K562 (cell line): Measurements from ENCODE around the gene POLR3A. TPM values are rescaled to one million over a fixed set of nuclear protein-coding genes. Genes with fewer than 3 reads are reported as not detected.

ENCODE experiments used
- ATAC-seq: fragments of 200-7000 bp; cut with Tn5 transposase; 3 replicates; pipeline ENCODE4 v1.9.1; 2020; ENCODE audit warnings: moderate library complexity
- BruUV-seq: library from RNA; stranded (reverse); fragments of 400-500 nt; replicated peaks from 2 replicates; lab custom pipeline; 2021; lab: Mats Ljungman, UMichigan
- CTCF ChIA-PET: fragments of 300-600 bp; formaldehyde crosslinking; extraction: SDS; loops from one replicate; lab custom pipeline; 2021; ENCODE audit warnings: low intra/inter-chr PET ratio; lab: Yijun Ruan, JAX
- POLR2A ChIA-PET: fragments of 300-600, 350-650 bp; sonication (Branson Sonifier 250); formaldehyde crosslinking; extraction: SDS; loops from one replicate; lab custom pipeline; 2021; ENCODE audit warnings: antibody characterized with exemption, inconsistent platforms; lab: Yijun Ruan, JAX
- DNase-seq, 4 experiments: peaks; one replicate each; pipeline versions ENCODE4 v3.0.0 to v3.0.0-alpha.2; 2011 to 2018; ENCODE audit warnings: low spot score in 3 of 4, mixed read lengths in 3 of 4; ENCODE audit errors: extremely low read depth in 1 of 4
- FAIRE-seq: peaks from 2 replicates; lab custom pipeline; 2011; peaks lifted over from hg19 to GRCh38; lab: Jason Lieb, UNC
- H2AFZ ChIP-seq: 2 replicates; pipeline ENCODE4 v1.6.0; 2011; ENCODE audit warnings: low read depth, low read length, control low read depth, inconsistent platforms
- H3K27ac ChIP-seq: fragments of 200-600 bp; 3 replicates; pipeline ENCODE4 v1.8.0; 2011; ENCODE audit warnings: low read depth, mild to moderate bottlenecking, control low read depth, inconsistent platforms, low read length, moderate library complexity, mixed read lengths; ENCODE audit errors: extremely low read depth
- H3K27me3 ChIP-seq, 2 experiments: fragments of 300-600 bp in 1 of 2; 2 replicates in 1 of 2; 3 replicates in 1 of 2; pipeline versions ENCODE4 v1.6.0 to v1.8.0; 2011; ENCODE audit warnings: inconsistent platforms in 2 of 2, low read length in 2 of 2, mild to moderate bottlenecking in 1 of 2, mixed read lengths in 1 of 2, moderate library complexity in 1 of 2; ENCODE audit not compliant: control insufficient read depth in 2 of 2, insufficient read depth in 2 of 2
- H3K36me3 ChIP-seq: fragments of 300-600 bp; 3 replicates; pipeline ENCODE4 v1.8.0; 2011; ENCODE audit warnings: mild to moderate bottlenecking, low read length, inconsistent platforms; ENCODE audit not compliant: control insufficient read depth, insufficient read depth
- H3K4me1 ChIP-seq, 2 experiments: fragments of 200-600 bp in 1 of 2; replicated peaks in 1 of 2; 2 replicates in 1 of 2; 3 replicates in 1 of 2; pipeline versions ENCODE4 v1.5.1 to v1.8.0; 2011; ENCODE audit warnings: inconsistent platforms in 2 of 2, low read length in 2 of 2, mild to moderate bottlenecking in 1 of 2, mixed read lengths in 1 of 2, moderate library complexity in 1 of 2; ENCODE audit not compliant: control insufficient read depth in 2 of 2, insufficient read depth in 2 of 2
- H3K4me2 ChIP-seq: 2 replicates; pipeline ENCODE4 v1.6.1; 2011; ENCODE audit warnings: low read length, control low read depth, inconsistent platforms, mixed read lengths; ENCODE audit not compliant: insufficient read depth
- H3K4me3 ChIP-seq: fragments of 200-600 bp; sonication (generic), shearing (Covaris generic); 2 replicates; pipeline ENCODE4 v1.5.1; 2016; ENCODE audit warnings: control low read depth, inconsistent platforms
- H3K79me2 ChIP-seq: fragments of 200-600 bp; 3 replicates; pipeline ENCODE4 v1.8.0; 2011; ENCODE audit warnings: low read length, inconsistent platforms; ENCODE audit not compliant: control insufficient read depth, insufficient read depth
- H3K9ac ChIP-seq, 2 experiments: 2 replicates each; pipeline versions ENCODE4 v1.6.0 to v1.6.1; 2011; ENCODE audit warnings: low read depth in 2 of 2, low read length in 2 of 2, control low read depth in 1 of 2, inconsistent platforms in 1 of 2, mild to moderate bottlenecking in 1 of 2, mixed read lengths in 1 of 2; ENCODE audit not compliant: insufficient read depth in 1 of 2
- H3K9me1 ChIP-seq: one replicate; pipeline ENCODE4 v1.6.0; 2011; ENCODE audit warnings: inconsistent platforms, mild to moderate bottlenecking, low read length, moderate library complexity; ENCODE audit not compliant: control insufficient read depth, insufficient read depth
- H3K9me3 ChIP-seq: replicated peaks from 2 replicates; pipeline ENCODE4 v1.5.1; 2011; ENCODE audit warnings: low read depth, low read length, inconsistent platforms; ENCODE audit not compliant: control insufficient read depth, insufficient read depth
- H4K20me1 ChIP-seq: replicated peaks from 2 replicates; pipeline ENCODE4 v1.6.1; 2011; ENCODE audit warnings: low read length, inconsistent platforms, mixed read lengths; ENCODE audit not compliant: control insufficient read depth, insufficient read depth
- ARNT ChIP-seq, 2 experiments: fragments of 450-650 bp; IDR thresholded peaks; 2 replicates each; pipeline ENCODE4 v1.6.1; 2016; ENCODE audit warnings: mild to moderate bottlenecking in 1 of 2
- ASH1L ChIP-seq: fragments of 450-650 bp; IDR thresholded peaks from 2 replicates; pipeline ENCODE4 v1.6.1; 2018; ENCODE audit warnings: borderline replicate concordance, mild to moderate bottlenecking, low read depth; ENCODE audit not compliant: partially characterized antibody
- CEBPB ChIP-seq: fragments of 450-650 bp; IDR thresholded peaks from 2 replicates; pipeline ENCODE4 v1.6.1; 2016; ENCODE audit warnings: missing genetic modification characterization, missing compliant biosample characterization
- CEBPG ChIP-seq, 3 experiments: fragments of 200-800 bp in 1 of 3; sonication (Bioruptor generic) in 1 of 3; sonication (generic) in 1 of 3; formaldehyde crosslinking in 1 of 3; IDR thresholded peaks in 2 of 3; conservative IDR thresholded peaks in 1 of 3; 2 replicates each; pipeline versions ENCODE4 v1.6.1 to v1.8.0; 2016 to 2022; ENCODE audit warnings: missing compliant biosample characterization in 2 of 3, missing genetic modification characterization in 2 of 3, mild to moderate bottlenecking in 1 of 3, missing genetic modification reagents in 1 of 3
- CHD1 ChIP-seq: fragments of 200-600 bp; sonication (generic); IDR thresholded peaks from one replicate; pipeline ENCODE4 v1.6.1; 2012; ENCODE audit warnings: mild to moderate bottlenecking, moderate library complexity, low read length, inconsistent platforms
- IRF9 ChIP-seq: fragments of 450-650 bp; IDR thresholded peaks from 2 replicates; pipeline ENCODE4 v1.6.1; 2016; ENCODE audit warnings: missing biosample characterization, missing genetic modification characterization
- MBD2 ChIP-seq: sonication (generic); IDR thresholded peaks from 2 replicates; pipeline ENCODE4 v1.6.1; 2016; ENCODE audit warnings: low read depth, borderline replicate concordance
- RAD51 ChIP-seq: fragments of 450-650 bp; IDR thresholded peaks from 2 replicates; pipeline ENCODE4 v1.7.1; 2016; ENCODE audit warnings: low read depth, mild to moderate bottlenecking, borderline replicate concordance
- SMAD2 ChIP-seq: fragments of 150-350 bp; IDR thresholded peaks from 2 replicates; pipeline ENCODE4 v1.6.1; 2014; ENCODE audit warnings: low read depth, mild to moderate bottlenecking, low read length
- SRF ChIP-seq, 2 experiments: fragments of 250-450, 450-650 bp in 1 of 2; sonication (Bioruptor Pico) in 1 of 2; sonication (generic) in 1 of 2; formaldehyde crosslinking; IDR thresholded peaks; 2 replicates each; pipeline versions ENCODE4 v1.5.0 to v1.5.1; 2020 to 2022; ENCODE audit warnings: mild to moderate bottlenecking in 1 of 2, missing genetic modification reagents in 1 of 2
- TAF1 ChIP-seq: IDR thresholded peaks from 2 replicates; pipeline ENCODE4 v1.6.1; 2011; ENCODE audit warnings: mild to moderate bottlenecking, low read length, moderate library complexity; ENCODE audit not compliant: insufficient read depth, control insufficient read depth, severe bottlenecking; ENCODE audit errors: extremely low read depth
- TCF3 ChIP-seq: sonication (generic); formaldehyde crosslinking; IDR thresholded peaks from 2 replicates; pipeline ENCODE4 v1.4.0; 2020; ENCODE audit warnings: mild to moderate bottlenecking, missing genetic modification reagents
- TFE3 ChIP-seq: fragments of 450-650 bp; formaldehyde crosslinking; IDR thresholded peaks from 2 replicates; pipeline ENCODE4 v1.4.0; 2020; ENCODE audit warnings: mild to moderate bottlenecking, mixed read lengths
- ZC3H8 ChIP-seq: fragments of 450-650 bp; IDR thresholded peaks from 2 replicates; pipeline ENCODE4 v1.6.1; 2017
- ZNF133 ChIP-seq: fragments of 250-450 bp; sonication (Bioruptor Pico); IDR thresholded peaks from 2 replicates; pipeline ENCODE4 v1.4.0; 2020; ENCODE audit warnings: mild to moderate bottlenecking
- WGBS: fragments of 100-300 bp; shearing (Covaris generic); methylation state at CpG from one replicate; pipeline ENCODE4 v1.1.6; 2016; ENCODE audit warnings: low coverage, mixed read lengths; ENCODE audit not compliant: insufficient coverage; ENCODE audit errors: missing lambda C conversion rate; 5-methylcytosine and 5-hydroxymethylcytosine counted together
- in situ Hi-C: fragments of 300-500 bp; cut with MboI; formaldehyde crosslinking; loops from 4 replicates; pipeline ENCODE4 v1.15.0; 2018; ENCODE audit warnings: inconsistent platforms, mixed read lengths
- intact Hi-C: fragments of 100-400 bp; cut with micrococcal nuclease; formaldehyde crosslinking; loops from 2 replicates; pipeline ENCODE4 v1.14.2; 2022
- polyA plus RNA-seq, 8 experiments: library from polyadenylated mRNA; depleted of rRNA in 4 of 8; stranded (reverse) in 5 of 8; unstranded in 3 of 8; fragments of >200 nt; fragmentation: Nextera tagmentation in 2 of 8; fragmentation: Illumina TruSeq in 1 of 8; extraction: Ambion mirVana in 2 of 8; extraction: Trizol in 1 of 8; gene quantifications; 2 replicates each; pipeline versions ENCODE4 v1.2.1 to v1.2.3, GENCODE V29; 2011 to 2014; ENCODE audit warnings: inconsistent platforms in 1 of 8, missing spikeins in 1 of 8
- total RNA-seq, 7 experiments: library from RNA; depleted of rRNA in 6 of 7; stranded (reverse); fragments of >200 nt in 6 of 7; fragmentation: Illumina TruSeq in 2 of 7; extraction: Trizol in 2 of 7; gene quantifications; 2 replicates each; pipeline versions ENCODE4 v1.2.1 to v1.2.3, GENCODE V29; 2011 to 2021; ENCODE audit warnings: low replicate concordance in 1 of 7
- TF ChIP-seq, protein P1 (sequence below): IDR thresholded peaks from 2 replicates; pipeline ENCODE4 v1.6.1; 2016; ENCODE audit warnings: missing genetic modification characterization, missing compliant biosample characterization

The POLR3A gene
- total and polyA plus RNA-seq, 9 of the 15 experiments (the other 6 are each of a cell fraction or from before 2014, with no cell fraction given): 14.9 to 37.0 (median 26.7) TPM

DNA sequence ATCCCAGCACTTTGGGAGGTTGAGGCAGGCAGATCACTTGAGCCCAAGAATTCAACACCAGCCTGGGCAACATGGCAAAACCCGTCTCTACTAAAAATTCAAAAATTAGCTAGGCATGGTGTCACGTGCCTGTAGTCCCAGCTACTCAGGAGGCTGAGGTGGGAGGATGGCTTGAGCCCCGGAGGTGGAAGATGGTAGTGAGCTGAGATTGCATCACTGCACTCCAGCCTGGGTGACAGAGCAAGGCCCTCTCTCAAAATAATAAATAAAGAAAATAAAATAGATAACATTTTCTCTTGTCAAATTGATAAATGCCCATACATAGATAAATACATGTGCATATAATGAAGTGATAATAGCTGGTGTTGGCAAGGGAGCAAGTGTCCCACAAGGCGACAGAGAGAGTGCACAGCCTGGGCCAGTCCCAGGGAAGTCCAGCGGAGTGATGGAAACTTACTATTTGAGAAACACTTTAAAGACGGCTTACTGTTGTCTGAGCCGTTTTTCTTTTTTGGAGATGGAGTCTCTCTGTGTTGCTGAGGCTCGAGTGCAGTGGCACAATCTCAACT is 69.3 kb downstream of the POLR3A start:
- in situ Hi-C loops: no loop called here
- 0 out of 2 replicates have a peak overlapping the region, but pooled peaks have one; percentile 19 for H2AFZ ChIP-seq
- 42% methylated on average over 8 of the region's 8 CpGs for WGBS
- H3K9me1 ChIP-seq: no peaks in the 10 kb centered on the region
- ChIA-PET CTCF (no interaction called here), POLR2A (interaction anchor here (1.0 to 1.2 kb wide), 2 partner anchors 9 to 15 kb away, joined by 5 to 6 read pairs; no protein-coding TSS in a partner anchor)
- no peak for FAIRE-seq
- no peaks in the 10 kb centered on the region for H3K4me1 ChIP-seq
- no peak for DNase-seq
- H3K4me3 ChIP-seq: no peak overlapping the region
- H3K27ac ChIP-seq: no peak overlapping the region
- H3K9ac ChIP-seq: no peak overlapping the region
- peak; percentile 65 for ATAC-seq
- H3K9me3 ChIP-seq: peaks cover 6% of the 10 kb centered on the region
- BruUV-seq: no TSS peak
- H3K36me3 ChIP-seq: no peaks in the 10 kb centered on the region
- H3K79me2 ChIP-seq: no peaks in the 10 kb centered on the region
- intact Hi-C loops: no loop called here
- H3K4me2 ChIP-seq: no peak overlapping the region
- no peaks in the 10 kb centered on the region for H3K27me3 ChIP-seq
- H4K20me1 ChIP-seq: no peaks in the 10 kb centered on the region
- TF ChIP-seq ZC3H8: no peak
- no peak for TF ChIP-seq ARNT (IDR thresholded peaks at IDR 0.05)
- peak; percentile 43; the same call in 1 of the 2 replicates for TF ChIP-seq RAD51
- TF ChIP-seq, protein P1, sequence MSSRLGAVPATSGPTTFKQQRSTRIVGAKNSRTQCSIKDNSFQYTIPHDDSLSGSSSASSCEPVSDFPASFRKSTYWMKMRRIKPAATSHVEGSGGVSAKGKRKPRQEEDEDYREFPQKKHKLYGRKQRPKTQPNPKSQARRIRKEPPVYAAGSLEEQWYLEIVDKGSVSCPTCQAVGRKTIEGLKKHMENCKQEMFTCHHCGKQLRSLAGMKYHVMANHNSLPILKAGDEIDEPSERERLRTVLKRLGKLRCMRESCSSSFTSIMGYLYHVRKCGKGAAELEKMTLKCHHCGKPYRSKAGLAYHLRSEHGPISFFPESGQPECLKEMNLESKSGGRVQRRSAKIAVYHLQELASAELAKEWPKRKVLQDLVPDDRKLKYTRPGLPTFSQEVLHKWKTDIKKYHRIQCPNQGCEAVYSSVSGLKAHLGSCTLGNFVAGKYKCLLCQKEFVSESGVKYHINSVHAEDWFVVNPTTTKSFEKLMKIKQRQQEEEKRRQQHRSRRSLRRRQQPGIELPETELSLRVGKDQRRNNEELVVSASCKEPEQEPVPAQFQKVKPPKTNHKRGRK (tag): no peak
- TF ChIP-seq SMAD2: no peak
- TF ChIP-seq CHD1: no peak
- no peak for TF ChIP-seq TAF1
- TF ChIP-seq IRF9 (tag): no peak
- no peak for TF ChIP-seq MBD2
- no peak for TF ChIP-seq ASH1L
- 0 out of 2 replicates have a peak, but pooled peaks have one; percentile 49 for TF ChIP-seq CEBPB (tag)
- TF ChIP-seq SRF (CRISPR knock-in tag; IDR thresholded peaks at IDR 0.05): no peak
- TF ChIP-seq ZNF133 (CRISPR knock-in tag): no peak
- TF ChIP-seq TFE3 (CRISPR knock-in tag): peak; percentile 43
- TF ChIP-seq TCF3 (CRISPR knock-in tag): no peak
- peak; percentile 55; the same call in 1 of the 2 replicates for TF ChIP-seq CEBPG (CRISPR knock-in tag; IDR thresholded peaks at IDR 0.05)
- TF ChIP-seq CEBPG (tag; conservative IDR thresholded peaks at IDR 0.05 in 1 of 2, IDR thresholded peaks at IDR 0.05 in 1 of 2): peak in 1 of 2 experiments; percentile 58; a peak in 2 of 4 replicates
